Stomach (tissue), 9 donors: Measurements from ENCODE around the gene MRPL50. TPM values are rescaled to one million over a fixed set of nuclear protein-coding genes. Genes with fewer than 3 reads are reported as not detected.

ENCODE experiments used
- DNase-seq, 2 donors: peaks; one replicate each; pipeline versions ENCODE4 v3.0.0 to v3.0.0-alpha.2; 2013 to 2019
- H3K27ac ChIP-seq, 5 donors: fragments of 200-600 bp in 4 of 5; sonication (generic) in 4 of 5; one replicate each; pipeline ENCODE4 v1.5.1; 2013 to 2019; ENCODE audit warnings: mild to moderate bottlenecking in 1 of 5, moderate library complexity in 1 of 5
- H3K27me3 ChIP-seq, 3 donors: fragments of 200-600 bp; sonication (generic); one replicate each; pipeline ENCODE4 v1.5.1; 2017 to 2019; ENCODE audit warnings: mixed run types in 1 of 3
- H3K36me3 ChIP-seq, 4 donors: fragments of 200-600 bp; sonication (generic); 1 replicate in 3 of 4; 2 replicates in 1 of 4; pipeline ENCODE4 v1.5.1; 2016 to 2019
- H3K4me1 ChIP-seq, 4 donors: fragments of 200-600 bp; sonication (generic); one replicate each; pipeline ENCODE4 v1.5.1; 2016 to 2019
- H3K4me3 ChIP-seq, 4 donors: fragments of 200-600 bp; sonication (generic) in 3 of 4; one replicate each; pipeline ENCODE4 v1.5.1; 2016 to 2019; ENCODE audit warnings: mild to moderate bottlenecking in 1 of 4
- H3K9me3 ChIP-seq, 4 donors: fragments of 200-600 bp; sonication (generic); one replicate each; pipeline ENCODE4 v1.5.1; 2016 to 2019
- EP300 ChIP-seq: sonication (generic); formaldehyde crosslinking; IDR thresholded peaks from one replicate; pipeline ENCODE4 v1.6.1; 2017; ENCODE audit warnings: antibody characterized with exemption
- POLR2A ChIP-seq, 4 donors: fragments of 450-650 bp; IDR thresholded peaks; one replicate each; pipeline ENCODE4 v1.6.1; 2016; ENCODE audit warnings: antibody characterized with exemption in 4 of 4, control low read depth in 2 of 4, mild to moderate bottlenecking in 1 of 4, moderate library complexity in 1 of 4
- POLR2AphosphoS5 ChIP-seq, 3 donors: sonication (generic); formaldehyde crosslinking; IDR thresholded peaks; one replicate each; pipeline ENCODE4 v1.6.1; 2016; ENCODE audit warnings: antibody characterized with exemption in 3 of 3
- WGBS, 5 donors: extraction: QIAGEN DNeasy Blood & Tissue Kit in 3 of 5; methylation state at CpG; one replicate each; pipeline versions ENCODE4 v1.1.5 to v1.1.7; 2013 to 2018; 5-methylcytosine and 5-hydroxymethylcytosine counted together
- intact Hi-C: fragments of 100-400 bp; cut with DNase I; formaldehyde crosslinking; loops from one replicate; pipeline ENCODE4 v1.15.1; 2023; ENCODE audit warnings: low total_unique reads
- polyA plus RNA-seq, 3 donors: library from polyadenylated mRNA; stranded (reverse); fragments of 200-250 nt; gene quantifications; one replicate each; pipeline ENCODE4 v1.2.3, GENCODE V29; 2013
- total RNA-seq, 5 donors: library from RNA; depleted of rRNA; stranded (reverse); fragments of >200 nt; gene quantifications; one replicate each; pipeline versions ENCODE4 v1.1.0 to v1.2.3, GENCODE V29; 2014 to 2016
- TF ChIP-seq, protein P1 (sequence below), 7 experiments: fragments of 450-650 bp in 4 of 7; fragments of 200-600 bp in 3 of 7; sonication (generic) in 3 of 7; IDR thresholded peaks; one replicate each; pipeline ENCODE4 v1.5.1; 2016 to 2019; ENCODE audit warnings: antibody characterized with exemption in 7 of 7, control low read depth in 2 of 7, mild to moderate bottlenecking in 1 of 7
- donor health status: healthy with polysubstance abuse.
- donor health status: Bipolar disorder and iron deficiency.
- donor health status: healthy.

MRPL50 gene
- total and polyA plus RNA-seq, 8 donors, result 0.87 to 46.1 (median 12.0) TPM

DNA sequence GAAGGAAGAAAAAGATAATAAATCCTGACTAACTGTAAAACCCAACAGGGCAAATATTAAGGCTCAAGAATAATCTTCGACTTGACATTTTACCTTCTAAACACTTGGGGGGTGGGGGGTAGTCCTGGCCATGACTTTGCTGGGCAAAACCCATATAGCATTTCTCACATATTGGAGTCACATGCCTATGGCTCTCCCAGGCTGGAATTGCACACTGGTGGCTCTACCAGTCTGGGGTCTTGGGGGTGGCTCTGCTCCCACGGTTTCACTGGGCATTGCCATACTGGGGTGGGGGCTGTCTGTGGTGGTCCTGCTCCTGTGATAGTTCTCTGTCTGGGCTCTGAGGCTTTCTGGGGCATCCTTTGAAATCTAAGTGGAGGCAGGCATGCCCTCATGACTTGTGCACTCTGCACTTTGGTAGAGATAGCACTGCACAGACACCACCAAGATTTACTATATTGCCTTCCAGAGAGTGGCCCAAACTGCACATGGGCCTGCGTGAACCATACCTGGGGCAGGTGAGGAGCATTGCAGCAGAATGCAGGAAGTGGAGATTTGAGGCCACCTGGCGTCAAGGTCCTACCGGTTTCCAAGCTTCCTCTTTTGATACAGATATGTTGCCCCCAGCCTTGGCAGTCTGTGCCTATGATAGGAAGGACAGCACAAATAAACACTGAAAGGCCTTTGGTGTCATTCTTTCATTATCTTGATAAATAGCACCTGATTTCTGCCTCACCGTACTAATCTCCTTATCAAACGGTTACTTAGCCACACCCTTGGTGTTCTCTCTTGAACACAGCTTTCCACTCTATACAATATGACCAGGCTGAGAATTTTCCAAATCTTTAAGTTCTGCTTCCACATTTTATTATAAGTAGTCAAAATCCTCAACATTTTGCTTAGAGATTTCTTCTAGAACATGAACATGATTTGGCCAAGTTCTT lies 43.4 kb downstream of the MRPL50 start:
- intact Hi-C loops, result no loop called here
- H3K9me3 ChIP-seq, result no peaks in the 10 kb centered on the region
- WGBS, 5 donors, result 35 to 48% (median 44%) methylated on average over 6 to 7 of the region's 7 CpGs
- no peak overlapping the region for H3K4me3 ChIP-seq
- peaks cover 0 to 7% (median 2%) of the 10 kb centered on the region in 4 donors for H3K4me1 ChIP-seq
- peak in 1 of 2 donors; percentile 26 for DNase-seq
- H3K27ac ChIP-seq, result peak overlapping the region; percentile 42 to 82 (median 67)
- no peaks in the 10 kb centered on the region for H3K27me3 ChIP-seq
- TF ChIP-seq POLR2AphosphoS5 (IDR thresholded peaks at IDR 0.05) (no peak), EP300 (no peak), POLR2A (IDR thresholded peaks at IDR 0.05) (no peak)
- TF ChIP-seq, protein P1, sequence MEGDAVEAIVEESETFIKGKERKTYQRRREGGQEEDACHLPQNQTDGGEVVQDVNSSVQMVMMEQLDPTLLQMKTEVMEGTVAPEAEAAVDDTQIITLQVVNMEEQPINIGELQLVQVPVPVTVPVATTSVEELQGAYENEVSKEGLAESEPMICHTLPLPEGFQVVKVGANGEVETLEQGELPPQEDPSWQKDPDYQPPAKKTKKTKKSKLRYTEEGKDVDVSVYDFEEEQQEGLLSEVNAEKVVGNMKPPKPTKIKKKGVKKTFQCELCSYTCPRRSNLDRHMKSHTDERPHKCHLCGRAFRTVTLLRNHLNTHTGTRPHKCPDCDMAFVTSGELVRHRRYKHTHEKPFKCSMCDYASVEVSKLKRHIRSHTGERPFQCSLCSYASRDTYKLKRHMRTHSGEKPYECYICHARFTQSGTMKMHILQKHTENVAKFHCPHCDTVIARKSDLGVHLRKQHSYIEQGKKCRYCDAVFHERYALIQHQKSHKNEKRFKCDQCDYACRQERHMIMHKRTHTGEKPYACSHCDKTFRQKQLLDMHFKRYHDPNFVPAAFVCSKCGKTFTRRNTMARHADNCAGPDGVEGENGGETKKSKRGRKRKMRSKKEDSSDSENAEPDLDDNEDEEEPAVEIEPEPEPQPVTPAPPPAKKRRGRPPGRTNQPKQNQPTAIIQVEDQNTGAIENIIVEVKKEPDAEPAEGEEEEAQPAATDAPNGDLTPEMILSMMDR (IDR thresholded peaks at IDR 0.05), result no peak
- no peaks in the 10 kb centered on the region for H3K36me3 ChIP-seq

DNA sequence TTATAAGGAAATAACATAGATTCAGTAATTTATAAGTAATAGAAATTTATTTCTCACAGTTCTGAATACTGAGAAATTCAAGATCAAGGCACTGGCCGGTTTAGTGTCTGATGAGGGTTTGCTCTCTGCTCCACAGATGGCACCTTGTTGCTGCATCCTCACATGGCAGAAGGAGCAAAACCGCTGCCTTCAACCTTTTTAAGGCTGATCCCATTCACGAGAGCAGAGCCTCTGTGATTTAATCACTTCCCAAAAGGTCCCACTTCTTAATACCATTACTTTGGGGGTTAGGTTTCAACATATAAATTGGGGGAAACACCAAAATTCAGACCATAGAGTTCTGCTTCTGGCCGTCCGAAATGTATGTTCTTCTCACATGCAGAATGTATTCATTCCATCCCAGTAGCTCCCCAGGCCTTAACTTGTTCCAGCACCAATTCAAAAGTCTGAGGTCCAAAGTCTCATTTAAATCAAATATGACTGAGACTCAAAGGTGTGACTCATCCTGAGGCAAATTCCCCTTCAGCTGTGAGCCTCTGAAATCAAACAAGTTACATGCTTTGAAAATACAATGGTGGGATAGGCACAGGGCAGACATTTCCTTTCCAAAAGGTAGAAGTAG lies 44.2 kb downstream of the MRPL50 start:
- TF ChIP-seq POLR2AphosphoS5 (IDR thresholded peaks at IDR 0.05) (peak in 2 of 3 donors; percentile 26 to 60), EP300 (no peak), POLR2A (IDR thresholded peaks at IDR 0.05) (no peak)
- TF ChIP-seq, protein P1 (IDR thresholded peaks at IDR 0.05), result no peak
- peaks cover 0 to 7% (median 2%) of the 10 kb centered on the region in 4 donors for H3K4me1 ChIP-seq
- peak overlapping the region in 4 of 5 donors; percentile 42 to 82 (median 61) for H3K27ac ChIP-seq
- no peaks in the 10 kb centered on the region for H3K9me3 ChIP-seq
- H3K36me3 ChIP-seq, result no peaks in the 10 kb centered on the region
- peak in 1 of 2 donors; percentile 77 for DNase-seq
- H3K4me3 ChIP-seq, result no peak overlapping the region
- intact Hi-C loops, result no loop called here
- 66 to 72% (median 68%) methylated on average over 5 of the region's 5 CpGs for WGBS, 5 donors
- no peaks in the 10 kb centered on the region for H3K27me3 ChIP-seq

DNA sequence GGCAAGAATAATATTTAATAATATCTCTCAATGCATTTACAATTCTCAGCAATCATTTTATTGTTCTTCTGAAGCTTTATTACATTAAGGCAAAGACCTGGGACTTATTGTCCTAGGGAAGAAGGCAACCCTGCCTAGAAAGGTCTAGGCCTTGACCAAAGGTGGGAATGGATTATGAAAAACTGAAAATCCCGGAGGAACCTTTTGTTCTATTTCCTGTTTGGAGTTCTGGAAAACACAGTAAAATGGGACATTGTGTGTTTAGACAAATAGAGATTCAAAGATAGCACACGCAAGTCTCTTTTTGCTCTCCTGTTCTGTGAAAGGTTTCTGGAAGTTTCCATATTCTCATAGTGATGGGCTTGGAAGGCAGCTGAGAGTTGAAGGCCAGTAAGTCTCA lies 44.7 kb downstream of the MRPL50 start:
- no peak for DNase-seq
- H3K9me3 ChIP-seq, result no peaks in the 10 kb centered on the region
- TF ChIP-seq EP300 (no peak), POLR2AphosphoS5 (IDR thresholded peaks at IDR 0.05) (no peak), POLR2A (IDR thresholded peaks at IDR 0.05) (no peak)
- TF ChIP-seq, protein P1 (IDR thresholded peaks at IDR 0.05), result no peak
- WGBS, 5 donors, result 75 to 88% (median 80%) methylated on average over 2 of the region's 2 CpGs
- H3K4me3 ChIP-seq, result no peak overlapping the region
- no peaks in the 10 kb centered on the region for H3K27me3 ChIP-seq
- H3K27ac ChIP-seq, result peak overlapping the region in 2 of 5 donors; percentile 17 to 60
- peaks cover 0 to 7% (median 2%) of the 10 kb centered on the region in 4 donors for H3K4me1 ChIP-seq
- no peaks in the 10 kb centered on the region for H3K36me3 ChIP-seq
- intact Hi-C loops, result no loop called here

DNA sequence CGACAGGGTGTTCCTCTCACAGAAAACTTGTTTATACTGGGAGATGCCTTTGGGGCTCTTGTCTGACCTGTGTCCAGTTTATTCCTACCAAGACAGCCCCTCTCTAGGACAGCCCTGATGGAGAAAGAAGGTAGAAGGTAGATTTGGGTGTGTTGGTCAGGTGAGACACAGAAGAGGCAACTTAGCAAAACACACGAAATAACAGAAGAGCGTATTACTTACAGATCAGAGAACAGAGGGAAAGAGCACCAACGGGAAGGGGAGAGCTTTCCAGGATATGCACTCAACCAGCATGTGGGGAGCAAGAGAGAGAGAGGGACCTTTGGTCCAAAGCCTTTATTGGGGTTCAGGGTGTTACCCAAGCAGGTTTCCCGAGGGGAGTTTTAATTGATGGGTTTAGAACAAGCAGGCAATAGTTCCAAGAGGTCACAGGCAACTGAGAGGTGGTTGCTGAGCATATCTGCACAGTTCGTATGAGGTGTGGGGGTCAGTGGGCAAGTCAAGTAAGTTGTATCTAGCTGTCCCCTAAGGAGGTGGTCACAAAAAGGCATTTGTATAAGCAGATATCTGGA lies 45.4 kb downstream of the MRPL50 start:
- Histone ChIP-seq H3K27ac (no peak overlapping the region), H3K4me1 (peaks cover 0 to 7% (median 2%) of the 10 kb centered on the region in 4 donors), H3K4me3 (no peak overlapping the region), H3K36me3 (no peaks in the 10 kb centered on the region), H3K27me3 (no peaks in the 10 kb centered on the region), H3K9me3 (no peaks in the 10 kb centered on the region)
- DNase-seq, result no peak
- TF ChIP-seq POLR2A (IDR thresholded peaks at IDR 0.05) (no peak), POLR2AphosphoS5 (IDR thresholded peaks at IDR 0.05) (no peak), EP300 (no peak)
- TF ChIP-seq, protein P1 (IDR thresholded peaks at IDR 0.05), result no peak
- 74 to 80% (median 78%) methylated on average over 6 of the region's 6 CpGs for WGBS, 5 donors
- intact Hi-C loops, result no loop called here
